Esophagus (tissue), 2 donors: ENCODE data around the gene SLC6A7. TPM values are rescaled to one million over a fixed set of nuclear protein-coding genes. Genes with fewer than 3 reads are reported as not detected.

Source experiments
- H3K27ac ChIP-seq, 2 donors: one replicate each; pipeline ENCODE4 v1.5.1; 2013; ENCODE audit warnings: low read depth in 2 of 2, mild to moderate bottlenecking in 2 of 2, inconsistent platforms in 1 of 2, low read length in 1 of 2, moderate library complexity in 1 of 2
- H3K27me3 ChIP-seq, 2 donors: one replicate each; pipeline ENCODE4 v1.6.1; 2013; ENCODE audit warnings: low read length in 2 of 2, control low read depth in 1 of 2, mild to moderate bottlenecking in 1 of 2; ENCODE audit not compliant: insufficient read depth in 2 of 2, control insufficient read depth in 1 of 2
- H3K36me3 ChIP-seq, 2 donors: one replicate each; pipeline ENCODE4 v1.6.1; 2013; ENCODE audit warnings: low read length in 1 of 2; ENCODE audit not compliant: control insufficient read depth in 2 of 2, insufficient read depth in 2 of 2
- H3K4me1 ChIP-seq, 2 donors: one replicate each; pipeline ENCODE4 v1.6.1; 2013; ENCODE audit warnings: low read length in 1 of 2; ENCODE audit not compliant: control insufficient read depth in 2 of 2, insufficient read depth in 2 of 2
- H3K4me3 ChIP-seq, 2 donors: one replicate each; pipeline ENCODE4 v1.5.1; 2013; ENCODE audit warnings: low read length in 2 of 2, mild to moderate bottlenecking in 2 of 2, low read depth in 1 of 2, moderate library complexity in 1 of 2
- H3K9me3 ChIP-seq, 2 donors: one replicate each; pipeline ENCODE4 v1.6.1; 2013; ENCODE audit warnings: mild to moderate bottlenecking in 2 of 2, low read depth in 1 of 2, low read length in 1 of 2, moderate library complexity in 1 of 2; ENCODE audit not compliant: control insufficient read depth in 2 of 2, insufficient read depth in 1 of 2
- WGBS, 2 donors: extraction: QIAGEN DNeasy Blood & Tissue Kit; methylation state at CpG; one replicate each; pipeline ENCODE4 v1.1.7; 2013; 5-methylcytosine and 5-hydroxymethylcytosine counted together
- polyA plus RNA-seq, 2 donors: library from polyadenylated mRNA; stranded (reverse); fragments of 200-250 nt; gene quantifications; one replicate each; pipeline ENCODE4 v1.2.3, GENCODE V29; 2013
- donor health status: healthy with polysubstance abuse.
- donor health status: Bipolar disorder and iron deficiency.

The SLC6A7 gene
- polyA plus RNA-seq, 2 donors: not detected

- Histone ChIP-seq H3K9me3 (no peaks in the 10 kb centered on the region), H3K4me1 (no peaks in the 10 kb centered on the region), H3K27ac (no peak overlapping the region), H3K27me3 (peaks cover 0 to 2% of the 10 kb centered on the region in 2 donors), H3K36me3 (no peaks in the 10 kb centered on the region), H3K4me3 (no peak overlapping the region)
- 44 to 54% methylated on average over 3 of the region's 3 CpGs for WGBS, 2 donors
Observed at GRCh38 chr5:150188146-150188842, 1.6 kb upstream of the SLC6A7 start.

GRCh38 chr5:150189326-150189725, 536 bp upstream of the SLC6A7 start:
- H3K36me3 ChIP-seq: no peaks in the 10 kb centered on the region
- WGBS, 2 donors: 75 to 78% methylated on average over 3 of the region's 3 CpGs
- peaks cover 0 to 2% of the 10 kb centered on the region in 2 donors for H3K27me3 ChIP-seq
- H3K4me3 ChIP-seq: no peak overlapping the region
- H3K27ac ChIP-seq: no peak overlapping the region
- no peaks in the 10 kb centered on the region for H3K9me3 ChIP-seq
- H3K4me1 ChIP-seq: no peaks in the 10 kb centered on the region

DNA sequence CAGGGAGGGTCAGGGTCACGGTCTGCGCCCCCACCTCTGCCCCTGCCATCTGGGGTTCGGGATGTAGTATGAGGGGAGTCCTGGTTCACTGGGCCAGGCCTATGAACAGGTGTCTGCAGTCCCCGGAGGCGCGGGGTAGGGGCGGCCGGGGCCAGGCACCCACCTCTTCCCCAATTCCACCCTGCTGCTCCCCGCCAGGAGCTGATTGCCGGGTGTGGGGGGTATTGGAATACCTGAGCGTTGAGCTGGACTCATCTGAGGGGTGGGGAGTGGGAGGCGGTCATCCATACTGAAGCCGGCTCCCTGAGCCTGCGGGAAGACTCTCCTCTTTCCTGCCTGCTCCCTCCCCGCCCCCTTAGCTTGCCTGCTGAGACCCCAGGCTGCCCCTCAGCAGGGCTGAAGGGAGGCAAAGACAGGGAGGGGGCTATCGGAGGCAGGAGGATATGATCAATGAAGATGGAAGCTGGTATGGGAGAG, 679 bp downstream of the SLC6A7 start:
- H3K36me3 ChIP-seq: no peaks in the 10 kb centered on the region
- no peak overlapping the region for H3K4me3 ChIP-seq
- H3K27me3 ChIP-seq: peaks cover 0 to 2% of the 10 kb centered on the region in 2 donors
- H3K9me3 ChIP-seq: no peaks in the 10 kb centered on the region
- H3K27ac ChIP-seq: no peak overlapping the region
- 51% methylated on average over 14 to 16 of the region's 16 CpGs for WGBS, 2 donors
- no peaks in the 10 kb centered on the region for H3K4me1 ChIP-seq

DNA sequence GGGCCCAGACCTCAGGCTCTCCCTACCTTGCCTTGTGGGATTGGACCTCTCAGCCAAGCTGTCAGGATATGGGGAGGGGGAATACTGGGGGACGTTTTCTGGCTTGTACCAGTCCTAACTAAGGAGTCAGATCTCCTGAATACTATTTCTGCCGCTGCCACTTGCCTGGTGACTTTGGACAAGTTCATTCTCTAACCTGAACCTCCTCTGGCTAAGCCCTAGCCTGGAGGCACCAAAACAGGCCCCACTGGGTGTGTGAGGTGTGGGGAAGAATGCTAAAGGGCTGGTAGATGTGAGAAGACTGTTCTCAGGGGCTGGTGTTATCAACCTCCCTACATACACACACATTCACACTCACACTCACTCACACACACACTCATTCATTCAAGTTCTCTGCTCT, 1.1 kb downstream of the SLC6A7 start:
- 28 to 41% methylated on average over 2 of the region's 2 CpGs for WGBS, 2 donors

GRCh38 chr5:150192462-150192861, 2.6 kb downstream of the SLC6A7 start:
- WGBS, 2 donors: 70 to 74% methylated on average over 4 of the region's 4 CpGs
- Histone ChIP-seq H3K4me3 (no peak overlapping the region), H3K4me1 (no peaks in the 10 kb centered on the region), H3K27ac (no peak overlapping the region), H3K27me3 (peaks cover 0 to 2% of the 10 kb centered on the region in 2 donors), H3K9me3 (no peaks in the 10 kb centered on the region), H3K36me3 (no peaks in the 10 kb centered on the region)

More for the DNA sequence above, 1.1 kb downstream of the SLC6A7 start:
- H3K4me3 ChIP-seq: no peak overlapping the region
- no peaks in the 10 kb centered on the region for H3K4me1 ChIP-seq
- no peaks in the 10 kb centered on the region for H3K36me3 ChIP-seq
- H3K9me3 ChIP-seq: no peaks in the 10 kb centered on the region
- no peak overlapping the region for H3K27ac ChIP-seq
- peaks cover 0 to 2% of the 10 kb centered on the region in 2 donors for H3K27me3 ChIP-seq

DNA sequence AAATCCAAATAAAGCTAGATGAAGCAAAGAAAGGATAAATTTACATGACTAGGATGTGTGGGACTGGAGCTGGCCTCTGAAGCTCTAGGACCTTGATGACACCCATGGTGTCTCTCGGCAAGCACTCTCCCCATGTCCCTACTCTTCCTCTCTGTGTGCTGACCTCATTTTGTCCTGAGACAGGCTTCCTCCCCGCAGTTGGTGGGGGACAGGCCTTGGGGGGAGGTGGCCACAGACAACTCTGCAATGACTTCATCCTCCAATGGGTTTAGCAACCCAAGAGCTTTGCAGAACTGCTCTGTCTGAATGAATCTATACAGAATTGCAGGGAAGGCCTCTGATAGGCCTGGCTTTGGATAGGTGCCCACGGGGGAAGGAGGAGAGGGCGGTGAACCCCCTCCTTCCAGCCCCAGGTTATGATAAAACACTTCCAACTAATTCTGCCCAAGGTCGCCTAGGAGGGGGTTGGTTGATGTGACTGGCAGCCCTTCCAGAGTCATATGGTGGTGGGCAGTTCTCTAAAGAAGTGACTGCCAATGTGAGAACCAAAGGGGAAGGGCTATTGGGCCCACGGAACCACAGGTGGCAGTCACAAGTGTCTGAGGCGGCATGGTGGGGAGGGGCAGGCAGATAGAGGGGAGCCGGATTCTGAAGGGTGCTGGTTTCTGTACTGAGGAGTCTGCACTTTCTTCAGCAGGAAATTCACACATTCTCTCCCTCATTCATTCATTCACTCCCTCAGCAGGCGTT, 6.0 kb downstream of the SLC6A7 start:
- Histone ChIP-seq H3K27me3 (no peaks in the 10 kb centered on the region), H3K27ac (no peak overlapping the region), H3K36me3 (no peaks in the 10 kb centered on the region), H3K4me3 (no peak overlapping the region), H3K4me1 (no peaks in the 10 kb centered on the region), H3K9me3 (no peaks in the 10 kb centered on the region)
- 80 to 83% methylated on average over 9 of the region's 9 CpGs for WGBS, 2 donors

DNA sequence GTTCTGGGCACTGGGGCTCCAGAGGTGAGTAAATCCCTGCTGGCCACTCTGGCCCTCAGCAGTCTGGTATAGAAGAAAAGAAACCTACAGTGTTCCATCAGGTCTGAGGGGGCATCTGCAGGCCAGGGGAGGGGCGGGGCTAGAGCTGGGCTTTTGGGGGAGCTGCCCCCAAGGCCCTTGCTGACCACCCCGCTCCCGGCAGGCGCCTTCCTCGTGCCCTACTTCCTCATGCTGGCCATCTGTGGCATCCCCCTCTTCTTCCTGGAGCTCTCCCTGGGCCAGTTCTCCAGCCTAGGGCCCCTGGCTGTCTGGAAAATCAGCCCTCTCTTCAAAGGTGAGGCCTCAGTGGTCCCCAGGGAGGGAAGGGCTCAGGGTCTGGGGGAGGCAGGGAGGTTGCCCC, 6.7 kb downstream of the SLC6A7 start:
- Histone ChIP-seq H3K4me3 (no peak overlapping the region), H3K27ac (no peak overlapping the region), H3K4me1 (no peaks in the 10 kb centered on the region), H3K36me3 (no peaks in the 10 kb centered on the region), H3K27me3 (no peaks in the 10 kb centered on the region), H3K9me3 (no peaks in the 10 kb centered on the region)
- WGBS, 2 donors: 71 to 72% methylated on average over 5 of the region's 5 CpGs

DNA sequence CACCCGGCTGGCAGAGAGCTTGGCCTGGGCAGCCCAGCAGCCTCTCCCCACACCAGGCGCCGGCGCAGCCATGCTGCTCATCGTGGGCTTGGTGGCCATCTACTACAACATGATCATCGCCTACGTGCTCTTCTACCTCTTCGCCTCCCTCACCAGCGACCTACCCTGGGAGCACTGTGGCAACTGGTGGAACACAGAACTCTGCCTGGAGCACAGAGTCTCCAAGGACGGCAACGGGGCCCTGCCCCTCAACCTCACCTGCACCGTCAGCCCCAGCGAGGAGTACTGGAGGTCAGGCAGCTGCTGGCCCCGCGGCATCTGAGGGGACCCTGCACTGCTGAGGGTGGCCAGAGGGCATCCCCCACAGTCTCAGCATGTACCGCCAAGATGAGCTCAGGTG, 7.1 kb downstream of the SLC6A7 start:
- H3K27me3 ChIP-seq: no peaks in the 10 kb centered on the region
- no peaks in the 10 kb centered on the region for H3K9me3 ChIP-seq
- no peaks in the 10 kb centered on the region for H3K36me3 ChIP-seq
- no peaks in the 10 kb centered on the region for H3K4me1 ChIP-seq
- H3K27ac ChIP-seq: no peak overlapping the region
- WGBS, 2 donors: 92% methylated on average over 16 of the region's 16 CpGs
- no peak overlapping the region for H3K4me3 ChIP-seq

- H3K27ac ChIP-seq: no peak overlapping the region
- no peaks in the 10 kb centered on the region for H3K27me3 ChIP-seq
- H3K9me3 ChIP-seq: no peaks in the 10 kb centered on the region
- no peaks in the 10 kb centered on the region for H3K36me3 ChIP-seq
- no peak overlapping the region for H3K4me3 ChIP-seq
- no peaks in the 10 kb centered on the region for H3K4me1 ChIP-seq
- WGBS, 2 donors: 94 to 95% methylated on average over 1 of the region's 1 CpG
Observed at GRCh38 chr5:150197476-150197875, 7.6 kb downstream of the SLC6A7 start.
